NCI-H1048 (cell line): ENCODE results near the gene GABBR2.
"Not testable (repeated sequence)": the region's sequence is repeated elsewhere in the genome, so short reads cannot be mapped to it uniquely, and the experiment has no call there.

Experiments
- DNase-seq: peaks from one replicate; lab custom pipeline; 2025; lab: John Stamatoyannopoulos, UW

Gene GABBR2

GRCh38 chr9:98686961-98687855, 21.5 kb downstream of the GABBR2 start:
- DNase-seq, result no peak

DNA sequence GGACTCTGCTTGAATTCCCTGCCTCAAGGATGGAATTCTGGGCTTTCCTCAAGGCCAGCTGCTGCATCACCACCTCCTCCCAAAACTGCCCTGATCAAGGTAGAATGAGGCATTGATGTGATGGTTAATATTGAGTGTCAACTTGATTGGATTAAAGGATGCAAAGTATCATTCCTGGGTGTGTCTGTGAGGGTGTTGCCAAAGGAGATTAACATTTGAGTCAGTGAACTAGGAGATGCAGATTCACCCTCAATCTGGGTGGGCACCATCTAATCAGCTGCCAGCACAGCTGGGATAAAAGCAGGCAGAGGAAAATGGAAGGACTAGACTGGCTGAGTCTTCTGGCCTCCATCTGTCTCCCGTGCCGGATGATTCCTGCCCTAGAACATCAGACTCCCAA, 23.9 kb downstream of the GABBR2 start:
- not testable (repeated sequence) for DNase-seq

GRCh38 chr9:98678244-98678842, 30.4 kb downstream of the GABBR2 start:
- no peak for DNase-seq

- DNase-seq, result no peak
Measured at GRCh38 chr9:98673681-98674080, 35.1 kb downstream of the GABBR2 start.

DNA sequence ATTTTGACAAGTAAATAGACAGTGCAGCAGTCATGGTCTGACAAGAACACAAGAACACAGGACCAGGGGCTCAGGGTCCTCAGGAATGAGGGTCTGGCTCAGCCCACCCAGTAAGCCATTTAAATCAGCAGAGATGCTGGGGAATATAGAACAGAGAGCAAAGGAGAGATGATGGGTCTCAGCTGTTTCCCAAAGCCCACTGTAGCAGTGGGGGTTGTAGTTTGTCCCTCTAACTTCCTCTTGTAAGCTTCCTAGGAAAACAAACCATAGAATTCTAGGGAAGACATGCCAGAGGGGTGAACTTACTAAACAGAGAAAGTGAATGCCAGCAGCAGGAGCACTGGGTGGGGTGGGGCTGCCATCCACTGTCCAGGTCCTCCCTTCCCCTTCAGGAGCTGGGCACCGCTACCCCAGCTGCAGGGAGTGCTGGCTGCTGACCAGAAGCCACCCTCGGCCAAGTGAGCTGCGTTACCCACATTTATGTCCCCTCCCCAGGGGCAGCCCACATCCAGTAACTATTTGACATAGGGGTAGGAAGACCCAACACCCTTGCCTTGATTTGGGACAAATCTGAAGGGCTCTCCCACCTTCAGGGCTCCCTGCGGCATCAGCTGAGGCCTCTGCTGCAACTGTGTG, 41.6 kb downstream of the GABBR2 start:
- no peak for DNase-seq

GRCh38 chr9:98665501-98665900, 43.2 kb downstream of the GABBR2 start:
- DNase-seq, result no peak

DNA sequence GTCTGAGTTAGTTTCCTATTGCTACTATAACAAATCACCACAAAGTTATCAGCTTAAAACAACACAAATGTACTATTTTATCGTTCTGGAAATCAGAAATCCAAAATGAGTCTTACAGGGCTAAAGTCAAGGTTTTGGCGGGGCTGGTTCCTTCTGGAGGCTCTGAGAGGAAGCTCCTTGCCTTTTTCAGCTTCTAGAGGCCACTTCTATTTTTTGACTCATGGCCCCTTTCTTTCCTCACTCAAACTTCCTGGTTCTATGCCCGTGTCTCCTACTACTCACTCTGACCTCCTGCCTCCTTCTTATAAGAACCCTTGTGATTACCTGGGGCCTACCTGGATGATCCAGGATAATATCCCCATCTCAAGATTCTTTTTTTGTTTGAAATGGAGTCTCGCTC, 48.2 kb downstream of the GABBR2 start:
- no peak for DNase-seq

GRCh38 chr9:98658951-98659351, 49.8 kb downstream of the GABBR2 start:
- DNase-seq, result no peak

- no peak for DNase-seq
Measured at GRCh38 chr9:98657897-98658296, 50.8 kb downstream of the GABBR2 start.

DNA sequence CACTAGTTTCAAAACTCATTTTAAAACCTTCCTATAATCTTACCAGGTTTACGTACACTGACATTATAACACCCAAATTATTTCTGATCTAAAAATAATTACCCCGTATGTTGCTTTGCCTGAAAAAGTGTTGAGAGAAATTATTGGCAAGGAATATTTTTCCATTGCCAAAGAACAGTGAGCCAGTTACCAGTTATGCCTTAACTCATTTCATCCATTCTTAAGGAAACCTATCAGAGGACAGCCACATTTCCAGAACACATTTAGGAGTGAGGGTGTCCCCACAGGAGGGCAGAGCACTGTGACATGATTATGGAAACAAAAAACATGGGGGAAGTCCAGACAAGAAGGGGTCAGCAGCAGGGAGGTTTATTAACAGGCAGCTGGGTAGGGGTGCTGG, 52.2 kb downstream of the GABBR2 start:
- no peak for DNase-seq

GRCh38 chr9:98655428-98655827, 53.3 kb downstream of the GABBR2 start:
- not testable (repeated sequence) for DNase-seq

GRCh38 chr9:98654247-98654646, 54.5 kb downstream of the GABBR2 start:
- no peak for DNase-seq

DNA sequence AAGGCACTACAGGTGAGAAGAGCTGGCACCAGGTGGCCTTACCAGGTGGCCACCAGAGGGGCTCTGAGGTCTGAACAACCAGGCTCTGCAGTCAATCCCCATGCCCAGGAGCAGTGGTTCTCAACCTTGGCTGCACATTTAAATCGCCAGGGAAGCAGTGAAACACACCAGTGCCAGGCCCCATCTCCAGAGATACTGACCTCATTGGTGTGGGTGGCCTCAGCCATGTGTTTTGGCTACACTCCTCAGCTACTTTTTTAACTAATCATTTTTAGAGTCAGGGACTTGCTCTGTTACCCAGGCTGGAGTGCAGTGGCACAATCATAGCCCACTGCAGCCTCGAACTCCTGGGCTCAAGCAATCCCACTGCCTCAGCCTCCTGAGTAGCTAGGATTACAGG, 56.0 kb downstream of the GABBR2 start:
- no peak for DNase-seq

GRCh38 chr9:98652302-98652701, 56.4 kb downstream of the GABBR2 start:
- no peak for DNase-seq

- DNase-seq, result no peak
Measured at GRCh38 chr9:98647236-98647635, 61.5 kb downstream of the GABBR2 start.

- no peak for DNase-seq
Measured at GRCh38 chr9:98644011-98644410, 64.7 kb downstream of the GABBR2 start.

DNA sequence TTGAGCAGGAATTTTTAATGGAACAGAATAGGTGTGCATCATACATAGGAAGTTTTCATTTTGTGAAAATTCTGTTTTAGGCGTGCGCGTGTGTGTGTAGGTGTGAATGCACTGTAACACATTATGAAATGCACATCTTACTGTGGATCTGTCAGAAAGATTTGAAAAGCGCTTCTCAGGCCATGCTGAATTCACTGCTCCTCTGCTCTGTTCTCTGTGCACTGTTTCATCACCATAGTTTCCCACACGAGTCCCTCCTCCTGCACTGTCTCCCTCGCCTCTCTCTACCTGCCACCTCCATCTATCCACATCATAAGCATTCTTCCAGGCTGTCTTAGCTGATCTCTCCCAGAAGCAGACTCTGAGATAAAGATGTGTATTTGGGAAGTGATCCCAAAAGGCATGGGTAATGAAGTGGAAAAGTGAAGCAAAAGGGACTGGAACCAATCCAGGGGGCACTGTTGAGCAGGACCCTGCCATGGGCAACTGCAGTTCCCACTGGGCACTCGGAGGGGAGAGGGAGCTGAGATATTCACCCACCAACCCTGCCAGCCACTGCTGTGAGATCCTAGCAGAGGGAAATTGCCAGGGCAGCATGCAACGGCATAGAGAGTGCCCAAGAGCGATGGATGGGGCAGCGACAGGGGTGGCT, 65.9 kb downstream of the GABBR2 start:
- no peak for DNase-seq

- no peak for DNase-seq
Measured at GRCh38 chr9:98641695-98642094, 67.0 kb downstream of the GABBR2 start.

DNA sequence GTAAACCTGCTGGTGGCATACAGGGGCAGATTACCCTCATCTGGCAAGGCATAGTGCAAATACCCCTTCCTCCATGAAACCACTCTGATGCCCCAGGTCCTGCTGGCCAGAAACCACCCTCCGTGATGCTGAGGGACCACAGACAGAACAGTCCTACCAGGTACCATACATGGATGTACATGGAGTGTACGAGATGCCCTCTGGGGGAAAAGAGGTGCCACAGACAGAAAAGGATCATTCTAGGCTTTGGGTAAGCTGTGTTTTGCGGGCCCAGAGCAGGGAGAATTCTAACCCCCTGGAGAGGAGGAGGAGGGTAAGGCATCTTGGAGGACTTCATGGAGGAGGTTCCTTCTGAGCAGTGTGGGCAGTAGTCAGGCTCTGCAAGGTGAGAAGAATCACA, 68.3 kb downstream of the GABBR2 start:
- DNase-seq, result no peak

GRCh38 chr9:98639133-98639532, 69.6 kb downstream of the GABBR2 start:
- no peak for DNase-seq

DNA sequence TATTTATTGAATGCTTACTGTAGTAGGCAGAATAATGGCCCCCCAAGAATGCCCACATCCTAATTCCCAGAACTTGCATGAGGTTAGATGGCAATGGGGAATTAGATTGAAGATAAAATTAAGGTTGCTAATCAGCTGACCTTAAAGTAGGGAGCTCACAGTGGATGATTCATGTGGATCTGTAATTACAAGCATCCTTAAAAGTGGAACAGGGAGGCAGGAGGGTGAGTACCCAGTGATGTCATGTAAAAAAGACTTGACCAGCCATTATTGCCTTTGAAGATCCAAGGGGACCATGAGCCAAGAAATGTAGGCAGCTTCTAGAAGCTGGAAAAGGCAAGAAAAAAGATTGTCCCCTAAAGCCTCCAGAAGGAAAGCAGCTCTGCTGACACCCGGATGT, 71.4 kb downstream of the GABBR2 start:
- DNase-seq, result no peak

GRCh38 chr9:98635374-98635773, 73.4 kb downstream of the GABBR2 start:
- DNase-seq, result no peak
